T follicular helper cell (primary cell): ENCODE measurements around the gene KLK6.

Experiments
- DNase-seq: peaks from one replicate; pipeline ENCODE4 v3.0.0-alpha.2; 2020; ENCODE audit warnings: low read depth

KLK6 gene

DNA sequence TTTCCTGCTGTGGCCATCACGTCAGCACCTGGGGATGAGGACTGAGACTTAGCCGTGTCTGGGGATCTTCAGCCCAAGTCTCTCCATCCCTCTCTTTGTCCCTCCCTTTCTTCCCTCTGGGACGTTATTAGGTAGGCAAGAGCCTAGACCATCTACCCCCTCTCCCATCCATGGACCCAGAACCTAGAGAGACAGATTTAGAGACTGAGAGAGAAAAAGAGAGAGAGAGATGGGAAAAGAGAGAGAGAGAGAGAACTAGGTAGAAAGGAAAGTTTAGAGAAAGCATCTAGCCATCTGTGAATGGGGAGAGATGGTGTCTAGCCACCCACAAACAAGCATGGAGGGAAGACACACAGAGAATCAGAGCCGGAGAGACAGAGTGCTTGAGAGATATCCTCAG lies 58.7 kb downstream of the KLK6 start:
- DNase-seq: no peak

DNA sequence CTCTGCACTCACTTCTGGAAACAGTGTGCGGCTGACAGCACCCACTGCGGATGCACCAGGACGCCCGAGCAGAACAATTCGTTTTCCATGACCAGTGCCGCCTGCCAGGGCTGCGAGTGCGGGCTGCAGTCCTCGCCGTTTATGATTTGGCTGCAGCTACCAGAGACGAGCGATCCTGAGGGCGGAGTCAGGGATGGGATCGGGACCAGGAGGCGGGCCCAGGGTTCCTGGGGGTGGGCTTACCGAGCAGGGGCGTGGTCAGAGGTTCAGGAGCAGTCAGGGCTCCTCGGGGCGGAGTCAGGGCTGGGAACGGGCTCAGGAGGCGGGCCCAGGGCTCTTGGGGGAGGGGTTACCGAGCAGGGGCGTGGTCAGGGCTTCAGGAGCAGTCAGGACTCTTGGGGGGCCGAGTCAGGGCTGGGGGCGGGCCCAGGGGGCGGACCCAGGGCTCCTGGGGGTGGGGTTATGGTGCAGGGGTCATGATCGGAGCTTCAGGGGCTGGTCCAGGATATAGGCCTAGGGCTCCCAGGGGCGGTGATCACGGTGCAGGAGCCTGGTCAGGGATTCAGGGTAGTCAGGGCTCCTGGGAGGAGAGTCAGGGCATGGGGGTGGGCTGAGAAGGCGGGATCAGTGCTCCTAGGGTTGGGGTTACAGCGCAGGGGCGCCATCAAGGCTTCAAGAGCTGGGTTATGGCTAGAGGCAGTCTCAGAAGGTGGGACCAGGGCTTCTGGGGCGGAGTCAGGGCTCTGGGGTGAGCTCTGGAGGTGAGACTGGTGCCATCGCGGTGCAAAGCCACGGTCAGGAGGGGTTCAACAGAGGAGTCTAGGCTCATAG lies 59.9 kb downstream of the KLK6 start:
- DNase-seq: no peak
